Measurements from ENCODE around the gene NCEH1. TPM values are rescaled to one million over a fixed set of nuclear protein-coding genes. Genes with fewer than 3 reads are reported as not detected.

The NCEH1 gene
- total and polyA plus RNA-seq, 9 of the 15 experiments (the other 6 are each of a cell fraction or from before 2014, with no cell fraction given): 1.3 to 5.0 (median 2.8) TPM

- TF ChIP-seq CUX1 (CRISPR knock-in tag; IDR thresholded peaks at IDR 0.05): no peak
- TF ChIP-seq ZNF143 (CRISPR knock-in tag; IDR thresholded peaks at IDR 0.05): no peak
- TF ChIP-seq THAP12 (CRISPR knock-in tag; IDR thresholded peaks at IDR 0.05): no peak
- TF ChIP-seq ZNF217 (CRISPR knock-in tag; IDR thresholded peaks at IDR 0.05): no peak
- TF ChIP-seq ADNP (tag; IDR thresholded peaks at IDR 0.05): no peak
- TF ChIP-seq NR3C1 (CRISPR knock-in tag; IDR thresholded peaks at IDR 0.05): no peak
- no peak for TF ChIP-seq TOE1 (IDR thresholded peaks at IDR 0.05; ENCODE audit: borderline replicate concordance)
- TF ChIP-seq TOE1 (CRISPR knock-in tag; IDR thresholded peaks at IDR 0.05; ENCODE audit: borderline replicate concordance, low read depth): no peak
- TF ChIP-seq ZBTB1 (CRISPR knock-in tag; IDR thresholded peaks at IDR 0.05; ENCODE audit: borderline replicate concordance, low read depth): no peak
- no peak for TF ChIP-seq SAP30 (IDR thresholded peaks at IDR 0.05; ENCODE audit: borderline replicate concordance, insufficient read depth, low read depth, low read length, poor library complexity, severe bottlenecking)
- TF ChIP-seq MNT (conservative IDR thresholded peaks at IDR 0.05): no peak
- no peak for TF ChIP-seq DMBX1 (CRISPR knock-in tag; IDR thresholded peaks at IDR 0.05; ENCODE audit: borderline replicate concordance)
Measured at GRCh38 chr3:172624999-172625398, 85.9 kb downstream of the NCEH1 start (continued).
